ENCODE measurements around the gene RTL1. TPM values are rescaled to one million over a fixed set of nuclear protein-coding genes. Genes with fewer than 3 reads are reported as not detected.

The RTL1 gene
- polyA plus RNA-seq, 6 donors from 2014 or later, result not detected

DNA sequence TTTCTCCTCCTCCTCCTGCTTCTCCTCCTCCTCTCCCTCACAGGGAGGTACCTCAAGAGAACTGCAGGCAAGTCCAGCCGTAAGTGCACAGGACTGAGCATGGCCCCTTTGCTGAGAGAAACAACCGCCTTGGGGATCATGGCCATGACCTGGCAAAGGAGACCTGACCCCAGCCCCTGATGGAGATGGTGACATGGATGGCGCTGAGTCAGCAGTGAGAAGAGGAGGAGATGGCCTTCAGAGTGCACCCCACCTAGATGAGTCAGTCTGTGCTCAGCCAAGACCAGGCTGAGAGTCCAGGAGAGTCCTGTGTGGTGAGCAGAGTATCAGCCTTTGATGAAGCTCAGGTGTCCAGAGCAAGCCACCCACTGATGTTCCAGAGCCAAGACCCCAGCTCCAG, 41.2 kb downstream of the RTL1 start:
- no peak overlapping the region for H3K27ac Mint-ChIP-seq
- DNase-seq (no peak), ATAC-seq (ENCODE audit: low read depth in 2 of 2) (no peak)
- H3K27me3 Mint-ChIP-seq, result peaks cover 0 to 23% (median 19%) of the 10 kb centered on the region in 3 donors
- no peak overlapping the region for H3K4me3 Mint-ChIP-seq
- peaks cover 0 to 6% (median 0%) of the 10 kb centered on the region in 3 donors for H3K4me1 Mint-ChIP-seq
- no peaks in the 10 kb centered on the region for H3K36me3 Mint-ChIP-seq
- peaks cover 0 to 7% (median 0%) of the 10 kb centered on the region in 7 donors for H3K9me3 Mint-ChIP-seq

DNA sequence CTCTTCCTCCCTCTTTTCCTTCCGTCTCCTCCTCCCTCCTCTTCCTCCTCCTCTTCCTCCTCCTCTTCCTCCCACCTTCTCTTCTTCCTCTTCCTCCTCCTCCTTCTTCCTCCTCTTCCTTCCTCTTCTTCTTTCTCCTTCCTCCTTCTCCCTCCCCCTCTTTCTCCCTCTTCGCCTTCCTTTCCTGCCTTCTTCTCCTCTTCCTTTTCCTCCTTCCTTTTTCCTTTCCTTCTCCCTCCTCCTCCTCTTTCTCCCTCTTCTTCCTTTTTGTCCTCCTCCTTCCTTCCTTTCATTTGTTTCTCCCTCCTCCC, 41.6 kb downstream of the RTL1 start:
- ATAC-seq (ENCODE audit: low read depth in 2 of 2) (no peak), DNase-seq (no peak)
- no peak overlapping the region for H3K4me3 Mint-ChIP-seq
- H3K4me1 Mint-ChIP-seq, result peaks cover 0 to 6% (median 0%) of the 10 kb centered on the region in 3 donors
- no peak overlapping the region for H3K27ac Mint-ChIP-seq
- peaks cover 0 to 7% (median 0%) of the 10 kb centered on the region in 7 donors for H3K9me3 Mint-ChIP-seq
- H3K36me3 Mint-ChIP-seq, result no peaks in the 10 kb centered on the region
- peaks cover 0 to 23% (median 19%) of the 10 kb centered on the region in 3 donors for H3K27me3 Mint-ChIP-seq

DNA sequence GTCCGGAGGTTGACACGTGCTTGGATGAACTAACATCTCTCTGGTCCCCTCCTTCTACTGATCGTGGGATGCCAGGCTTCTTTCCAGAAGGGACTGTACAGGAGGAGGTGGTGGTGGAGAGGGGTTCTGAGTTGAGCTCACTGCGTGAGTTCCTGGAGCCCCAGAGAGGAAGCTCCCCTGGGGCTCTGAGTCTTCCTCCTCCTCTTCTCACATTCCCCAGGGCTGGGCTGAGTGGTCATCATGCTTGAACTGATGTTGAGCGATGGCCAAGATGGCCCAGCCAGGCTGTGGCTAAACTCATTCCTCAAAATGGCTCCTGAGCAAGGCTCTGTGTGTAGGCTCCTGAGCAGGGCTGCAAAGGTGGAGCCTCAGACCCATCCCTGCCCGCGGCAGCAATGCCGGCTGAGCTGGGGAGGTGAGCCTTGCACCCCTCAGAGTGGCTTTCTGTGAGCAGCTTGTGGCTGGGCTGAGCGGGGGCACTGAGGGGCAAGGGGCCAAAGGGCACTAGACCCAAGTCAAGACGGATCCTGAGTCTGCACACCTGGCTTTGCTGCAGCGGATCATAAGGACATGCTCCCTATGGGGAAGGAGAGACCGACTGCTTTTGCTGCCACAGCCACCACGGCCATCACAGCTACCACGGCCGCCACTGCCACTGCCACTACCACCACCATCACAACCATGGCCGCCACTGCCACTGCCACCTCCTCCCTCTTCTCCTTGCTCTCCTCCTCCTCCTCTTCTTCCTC, 42.2 kb downstream of the RTL1 start:
- no peaks in the 10 kb centered on the region for H3K36me3 Mint-ChIP-seq
- peaks cover 0 to 23% (median 19%) of the 10 kb centered on the region in 3 donors for H3K27me3 Mint-ChIP-seq
- ATAC-seq (ENCODE audit: low read depth in 2 of 2), result no peak
- H3K4me3 Mint-ChIP-seq, result no peak overlapping the region
- no peak for DNase-seq
- H3K9me3 Mint-ChIP-seq, result peaks cover 0 to 7% (median 0%) of the 10 kb centered on the region in 7 donors
- no peak overlapping the region for H3K27ac Mint-ChIP-seq
- peaks cover 0 to 6% (median 0%) of the 10 kb centered on the region in 3 donors for H3K4me1 Mint-ChIP-seq

DNA sequence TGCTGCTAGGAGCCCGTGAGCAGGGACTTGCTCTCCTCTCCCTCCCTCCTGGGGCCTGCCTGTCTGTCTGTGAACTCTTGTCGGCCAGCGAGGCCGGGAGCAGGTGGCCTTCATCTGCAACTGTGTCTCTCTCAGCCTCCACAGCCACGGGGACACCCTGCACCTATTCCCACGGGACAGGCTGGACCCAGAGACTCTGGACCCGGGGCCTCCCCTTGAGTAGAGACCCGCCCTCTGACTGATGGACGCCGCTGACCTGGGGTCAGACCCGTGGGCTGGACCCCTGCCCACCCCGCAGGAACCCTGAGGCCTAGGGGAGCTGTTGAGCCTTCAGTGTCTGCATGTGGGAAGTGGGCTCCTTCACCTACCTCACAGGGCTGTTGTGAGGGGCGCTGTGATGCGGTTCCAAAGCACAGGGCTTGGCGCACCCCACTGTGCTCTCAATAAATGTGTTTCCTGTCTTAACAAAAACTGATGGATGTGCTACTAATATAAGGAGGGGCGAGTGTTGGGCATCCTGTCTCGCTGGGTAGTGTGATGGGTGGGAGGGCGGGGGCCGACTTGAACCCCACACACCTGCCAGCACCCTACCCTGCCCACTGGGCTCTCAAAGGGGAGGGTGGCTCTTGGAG, 42.9 kb downstream of the RTL1 start:
- no peaks in the 10 kb centered on the region for H3K36me3 Mint-ChIP-seq

DNA sequence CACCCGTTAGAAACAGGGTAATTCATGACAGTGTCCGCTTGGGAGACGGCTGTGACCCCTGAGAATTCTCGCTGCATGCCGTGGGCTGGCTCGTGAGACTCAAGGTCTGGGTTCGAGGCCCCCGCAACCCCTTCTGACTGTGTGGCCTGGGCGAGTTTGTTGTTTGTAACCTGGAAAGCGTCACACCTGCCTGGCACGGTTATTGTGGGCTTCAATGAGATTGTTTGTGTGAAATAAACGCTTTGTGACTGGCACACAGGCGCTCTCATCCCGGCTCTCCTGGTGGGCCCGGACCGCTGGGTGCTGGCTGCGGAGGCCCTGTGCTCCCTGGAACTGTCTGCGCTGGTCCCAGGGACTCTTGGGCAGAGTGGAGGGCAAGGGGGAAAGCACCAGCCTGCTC, 43.7 kb downstream of the RTL1 start:
- peaks cover 0 to 23% (median 19%) of the 10 kb centered on the region in 3 donors for H3K27me3 Mint-ChIP-seq
- no peak for DNase-seq
- no peak for ATAC-seq (ENCODE audit: low read depth in 2 of 2)
- peaks cover 0 to 7% (median 0%) of the 10 kb centered on the region in 7 donors for H3K9me3 Mint-ChIP-seq
- H3K27ac Mint-ChIP-seq, result peak overlapping the region in 1 of 6 donors; percentile 63
- peaks cover 0 to 6% (median 0%) of the 10 kb centered on the region in 3 donors for H3K4me1 Mint-ChIP-seq
- H3K4me3 Mint-ChIP-seq, result no peak overlapping the region
- no peaks in the 10 kb centered on the region for H3K36me3 Mint-ChIP-seq

More for the DNA sequence above, 42.9 kb downstream of the RTL1 start:
- DNase-seq, result no peak
- Mint-ChIP-seq H3K4me3 (no peak overlapping the region), H3K9me3 (peaks cover 0 to 7% (median 0%) of the 10 kb centered on the region in 7 donors), H3K4me1 (peaks cover 0 to 6% (median 0%) of the 10 kb centered on the region in 3 donors), H3K27me3 (peaks cover 0 to 23% (median 19%) of the 10 kb centered on the region in 3 donors), H3K27ac (no peak overlapping the region)
- ATAC-seq (ENCODE audit: low read depth in 2 of 2), result no peak

DNA sequence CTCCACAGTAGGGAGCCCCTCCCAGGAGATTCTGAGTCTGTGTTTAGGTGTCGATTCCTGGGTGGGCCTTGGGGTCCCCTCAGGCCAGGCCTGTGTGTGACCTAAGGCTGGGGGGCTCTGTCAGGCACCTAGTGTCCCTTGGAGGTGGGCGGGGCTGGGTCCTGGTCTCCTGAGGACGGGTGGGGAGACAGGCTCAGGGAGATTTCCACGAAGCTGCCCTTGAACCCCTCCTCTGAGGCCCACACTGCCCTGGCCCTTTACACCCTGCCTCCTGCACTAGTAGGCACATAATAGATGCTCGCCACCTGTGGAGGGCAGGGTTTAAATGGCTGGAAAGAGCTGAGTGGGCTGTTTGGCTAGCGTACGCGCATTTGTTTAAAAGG, 44.7 kb downstream of the RTL1 start:
- Mint-ChIP-seq H3K4me3 (no peak overlapping the region), H3K27ac (no peak overlapping the region), H3K27me3 (peaks cover 0 to 23% (median 19%) of the 10 kb centered on the region in 3 donors), H3K36me3 (no peaks in the 10 kb centered on the region), H3K4me1 (peaks cover 0 to 6% (median 0%) of the 10 kb centered on the region in 3 donors), H3K9me3 (peaks cover 0 to 7% (median 0%) of the 10 kb centered on the region in 7 donors)
- DNase-seq (no peak), ATAC-seq (ENCODE audit: low read depth in 2 of 2) (no peak)

DNA sequence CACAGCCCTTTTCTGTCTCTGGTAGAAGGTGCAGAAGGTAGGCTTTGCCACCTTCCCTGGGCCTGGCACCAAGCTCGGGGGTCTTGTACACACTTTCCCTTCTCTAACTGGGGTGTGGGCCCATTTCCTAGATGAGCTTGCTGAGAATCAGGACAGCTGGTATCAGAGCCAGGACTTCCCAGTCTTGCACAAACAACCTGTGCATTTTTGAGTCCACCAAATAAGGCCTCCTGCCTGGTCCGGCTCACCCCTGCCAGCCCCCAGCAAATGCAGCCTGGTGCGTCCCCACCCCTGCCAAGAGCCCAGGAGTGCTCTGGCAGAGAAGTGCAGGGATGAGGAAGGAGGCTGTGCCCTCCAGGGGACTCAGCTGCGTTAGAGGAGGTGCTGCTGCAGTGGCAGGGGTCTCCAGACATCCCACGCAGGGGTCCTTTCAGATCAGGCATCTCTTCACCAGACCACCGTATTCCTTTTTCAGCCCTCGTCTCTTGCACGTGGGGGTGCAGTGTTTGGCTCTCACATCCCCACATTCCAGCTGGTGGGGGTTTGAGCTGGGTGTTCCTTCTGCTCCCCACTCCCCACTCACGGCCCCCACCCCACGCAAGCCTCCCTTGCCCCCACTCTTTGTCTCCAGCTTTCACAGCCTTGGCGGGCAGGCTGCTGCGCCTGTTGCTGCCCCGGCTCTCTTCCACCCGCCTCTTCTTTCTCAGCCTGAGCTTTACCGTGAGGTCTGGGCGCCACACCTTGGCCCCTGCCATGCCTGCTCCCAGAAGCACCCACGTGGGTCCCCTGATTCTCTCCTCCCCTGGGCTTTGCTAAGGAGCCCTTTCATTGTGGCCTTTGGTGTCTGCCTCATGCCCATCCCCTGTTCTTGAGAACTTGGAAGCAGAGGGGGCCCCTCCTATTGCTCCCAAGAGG, 45.3 kb downstream of the RTL1 start:
- Mint-ChIP-seq H3K4me3 (no peak overlapping the region), H3K9me3 (peaks cover 0 to 7% (median 0%) of the 10 kb centered on the region in 7 donors), H3K27me3 (peaks cover 0 to 23% (median 19%) of the 10 kb centered on the region in 3 donors), H3K4me1 (peaks cover 0 to 6% (median 0%) of the 10 kb centered on the region in 3 donors), H3K36me3 (no peaks in the 10 kb centered on the region), H3K27ac (no peak overlapping the region)
- DNase-seq, result no peak
- no peak for ATAC-seq (ENCODE audit: low read depth in 2 of 2)

DNA sequence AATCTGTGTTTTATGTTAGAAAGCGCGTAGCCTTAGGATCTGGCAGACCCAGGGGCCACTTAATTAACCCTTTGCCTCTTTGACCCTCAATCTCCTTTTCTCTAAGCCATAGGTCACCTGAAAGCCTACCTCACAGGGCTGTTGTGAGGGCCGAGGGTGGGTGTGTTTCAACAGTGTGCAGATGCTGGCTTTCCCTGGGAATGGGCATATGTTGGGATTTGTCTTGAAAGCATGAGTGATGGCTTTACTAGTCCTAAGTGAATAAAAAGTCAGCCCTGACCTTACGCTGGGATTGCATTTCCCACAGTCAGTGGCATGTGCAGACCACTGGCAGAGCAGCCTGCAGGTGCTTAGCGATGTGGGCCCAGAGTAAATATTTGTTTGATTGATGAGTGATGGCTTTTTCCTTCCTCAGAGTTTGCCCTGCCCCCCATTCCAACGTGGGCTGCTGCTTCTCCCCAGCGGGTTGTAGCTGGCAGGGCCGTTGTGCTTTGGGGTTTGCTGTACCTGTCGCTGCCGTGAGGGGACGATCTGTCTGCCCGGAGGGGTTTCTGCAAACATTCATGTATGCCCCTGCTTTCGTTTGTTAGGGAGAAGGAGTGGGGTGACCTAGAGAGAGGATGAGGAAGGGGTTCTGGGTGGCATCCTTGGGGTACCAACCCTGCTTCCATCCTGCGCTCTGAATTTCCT, 46.1 kb downstream of the RTL1 start:
- H3K9me3 Mint-ChIP-seq, result peaks cover 0 to 7% (median 0%) of the 10 kb centered on the region in 7 donors
- no peaks in the 10 kb centered on the region for H3K36me3 Mint-ChIP-seq
- no peak overlapping the region for H3K4me3 Mint-ChIP-seq
- H3K4me1 Mint-ChIP-seq, result peaks cover 0 to 6% (median 0%) of the 10 kb centered on the region in 3 donors
- no peak overlapping the region for H3K27ac Mint-ChIP-seq
- ATAC-seq (ENCODE audit: low read depth in 2 of 2) (no peak), DNase-seq (no peak)
- H3K27me3 Mint-ChIP-seq, result peaks cover 0 to 23% (median 19%) of the 10 kb centered on the region in 3 donors

DNA sequence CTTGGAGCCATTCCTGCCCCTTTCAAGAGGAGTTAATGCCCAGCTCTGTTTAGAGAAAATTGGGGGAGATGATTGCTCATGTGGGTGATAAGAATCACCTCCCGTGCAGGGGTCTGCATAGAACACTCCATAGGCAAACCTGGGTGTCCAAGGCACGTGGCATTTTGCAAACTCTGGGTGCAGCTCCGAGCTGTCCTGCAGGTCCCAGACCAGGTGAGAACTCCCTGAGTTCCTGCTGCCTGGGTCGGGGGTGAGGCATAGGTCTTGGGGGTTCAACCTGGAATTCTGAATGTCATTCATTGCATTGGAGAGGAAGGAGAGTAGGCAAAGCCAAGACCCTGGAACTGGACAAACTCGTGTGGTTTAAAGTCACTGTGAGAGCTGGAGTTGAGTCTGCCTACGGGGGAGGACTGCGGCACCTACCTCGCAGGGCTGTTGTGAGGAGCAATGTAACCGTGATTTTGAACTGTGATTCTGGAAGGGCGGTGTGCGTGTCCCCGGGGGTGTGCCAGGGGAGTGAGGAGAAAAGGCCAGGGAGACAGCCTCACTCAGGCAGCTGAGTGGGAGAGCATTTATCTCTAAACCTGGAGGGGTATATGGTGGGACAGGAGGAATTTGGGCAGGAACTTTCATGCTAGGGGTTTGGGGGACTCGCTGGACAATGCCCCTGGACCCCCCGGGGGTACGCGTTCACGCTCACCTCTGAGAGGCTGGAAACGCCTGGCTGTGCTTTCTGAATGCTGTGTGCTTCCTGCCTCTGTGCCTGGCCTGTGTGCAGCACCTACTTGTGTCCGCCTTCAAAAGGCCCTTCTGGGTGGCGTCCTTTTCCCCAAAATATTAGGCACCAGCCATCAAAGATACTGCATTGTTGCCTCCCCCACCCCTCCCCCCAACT, 47.2 kb downstream of the RTL1 start:
- ATAC-seq (ENCODE audit: low read depth in 2 of 2) (no peak), DNase-seq (no peak)
- H3K4me3 Mint-ChIP-seq, result no peak overlapping the region
- peaks cover 0 to 2% (median 0%) of the 10 kb centered on the region in 7 donors for H3K9me3 Mint-ChIP-seq
- no peaks in the 10 kb centered on the region for H3K36me3 Mint-ChIP-seq
- H3K27ac Mint-ChIP-seq, result no peak overlapping the region
- H3K27me3 Mint-ChIP-seq, result peaks cover 0 to 19% (median 16%) of the 10 kb centered on the region in 3 donors
- no peaks in the 10 kb centered on the region for H3K4me1 Mint-ChIP-seq

DNA sequence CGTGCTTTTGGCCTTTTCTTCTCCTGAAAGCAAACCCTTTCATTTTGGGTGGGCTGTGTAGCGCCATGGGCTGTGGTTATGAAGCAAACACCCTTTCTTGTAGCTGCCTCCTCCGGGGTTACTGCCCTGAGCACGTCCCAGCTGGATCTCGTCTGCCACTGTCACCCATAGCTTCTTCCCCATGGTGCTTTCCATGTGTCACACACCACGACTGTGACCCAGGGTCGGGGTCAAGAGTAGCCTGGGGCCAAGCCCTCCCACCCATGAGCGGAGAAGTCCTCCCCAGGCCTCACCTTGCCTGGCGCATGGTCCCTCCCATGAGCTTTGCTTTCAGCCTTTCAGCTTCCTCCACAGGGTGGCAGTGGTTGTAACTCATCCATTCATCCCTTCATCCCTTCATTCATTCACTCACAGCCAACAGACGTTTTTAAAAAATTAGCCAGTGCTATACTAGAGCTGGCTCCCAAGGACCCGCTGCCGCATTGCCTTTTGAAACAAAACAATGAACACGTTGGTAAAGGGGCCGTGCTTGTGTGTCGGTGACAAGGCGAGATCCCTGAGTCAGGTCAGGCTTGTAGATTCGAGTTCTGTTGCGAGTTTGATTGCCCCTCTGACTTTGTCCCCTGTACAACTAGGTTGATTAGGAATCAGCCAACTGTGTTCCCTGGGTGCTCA, 48.1 kb downstream of the RTL1 start:
- no peak for DNase-seq
- no peak for ATAC-seq (ENCODE audit: low read depth in 2 of 2)
- Mint-ChIP-seq H3K27me3 (peaks cover 0 to 15% (median 14%) of the 10 kb centered on the region in 3 donors), H3K9me3 (no peaks in the 10 kb centered on the region), H3K27ac (no peak overlapping the region), H3K4me3 (peak overlapping the region in 1 of 8 donors; percentile 51), H3K4me1 (peaks cover 0 to 4% (median 2%) of the 10 kb centered on the region in 3 donors), H3K36me3 (no peaks in the 10 kb centered on the region)

DNA sequence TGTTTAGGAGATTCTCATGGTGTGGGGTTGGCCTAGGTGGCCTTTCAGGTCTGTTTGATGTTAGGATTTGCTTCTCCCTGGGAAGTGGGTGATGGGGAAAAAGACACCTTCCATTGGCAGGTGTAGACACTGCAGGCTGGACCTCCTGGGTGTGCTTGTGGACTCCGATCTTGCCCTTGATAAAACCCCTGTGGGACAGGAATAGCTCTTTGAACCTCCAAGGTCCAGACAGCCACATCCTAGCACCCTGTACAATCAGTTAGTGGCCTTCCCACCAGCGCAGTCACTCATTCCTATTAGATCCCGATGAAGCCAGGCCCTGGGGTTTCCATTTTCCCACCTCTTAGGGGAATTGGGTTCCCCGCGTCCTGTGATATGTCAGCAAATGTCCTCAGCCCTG, 49.1 kb downstream of the RTL1 start:
- no peak for ATAC-seq (ENCODE audit: low read depth in 2 of 2)
- Mint-ChIP-seq H3K27me3 (peaks cover 0 to 8% (median 6%) of the 10 kb centered on the region in 3 donors), H3K27ac (no peak overlapping the region), H3K36me3 (no peaks in the 10 kb centered on the region), H3K4me1 (peaks cover 0 to 4% (median 2%) of the 10 kb centered on the region in 3 donors), H3K4me3 (no peak overlapping the region), H3K9me3 (no peaks in the 10 kb centered on the region)
- no peak for DNase-seq

All from naive B cell (primary cell).